COR-L47 (cell line): ENCODE measurements around the gene RBM38.
A peak's percentile ranks its signal among the peaks of the same experiment; 100 is the strongest.

Experiments used
- DNase-seq: peaks from one replicate; lab custom pipeline; 2025; lab: John Stamatoyannopoulos, UW

Gene RBM38

GRCh38 chr20:57437672-57438330 lies 46.6 kb downstream of the RBM38 start:
- DNase-seq: no peak

GRCh38 chr20:57438552-57438951 lies 47.4 kb downstream of the RBM38 start:
- no peak for DNase-seq

GRCh38 chr20:57439432-57439831 lies 48.2 kb downstream of the RBM38 start:
- peak; percentile 72 for DNase-seq

GRCh38 chr20:57439993-57440392 lies 48.8 kb downstream of the RBM38 start:
- no peak for DNase-seq

GRCh38 chr20:57440678-57441509 lies 49.7 kb downstream of the RBM38 start:
- DNase-seq: no peak

- DNase-seq: no peak
Observed at GRCh38 chr20:57441510-57442154, 50.4 kb downstream of the RBM38 start.

- no peak for DNase-seq
Observed at GRCh38 chr20:57442158-57442887, 51.1 kb downstream of the RBM38 start.

- no peak for DNase-seq
Observed at GRCh38 chr20:57442888-57443239, 51.7 kb downstream of the RBM38 start.

- no peak for DNase-seq
Observed at GRCh38 chr20:57443349-57444265, 52.4 kb downstream of the RBM38 start.

- no peak for DNase-seq
Observed at GRCh38 chr20:57444394-57445048, 53.3 kb downstream of the RBM38 start.

GRCh38 chr20:57445298-57445697 lies 54.1 kb downstream of the RBM38 start:
- DNase-seq: no peak

- no peak for DNase-seq
Observed at GRCh38 chr20:57445774-57446173, 54.6 kb downstream of the RBM38 start.

GRCh38 chr20:57448764-57449354 lies 57.7 kb downstream of the RBM38 start:
- DNase-seq: no peak

GRCh38 chr20:57449398-57450354 lies 58.5 kb downstream of the RBM38 start:
- no peak for DNase-seq

- no peak for DNase-seq
Observed at GRCh38 chr20:57450419-57450818, 59.2 kb downstream of the RBM38 start.

- DNase-seq: no peak
Observed at GRCh38 chr20:57450931-57451330, 59.7 kb downstream of the RBM38 start.

- DNase-seq: no peak
Observed at GRCh38 chr20:57451431-57451794, 60.2 kb downstream of the RBM38 start.

- DNase-seq: no peak
Observed at GRCh38 chr20:57451795-57452661, 60.8 kb downstream of the RBM38 start.
